Smooth muscle cell (in vitro differentiated cells): ENCODE data around the gene DPEP1. TPM values are rescaled to one million over a fixed set of nuclear protein-coding genes. Genes with fewer than 3 reads are reported as not detected.

ENCODE experiments used
- DNase-seq: peaks from one replicate; lab custom pipeline; 2025; ENCODE audit not compliant: unreplicated experiment; lab: John Stamatoyannopoulos, UW
- H2AFZ ChIP-seq: fragments of 200-600 bp; sonication (generic); 2 replicates; pipeline ENCODE4 v1.6.0; 2016; ENCODE audit warnings: antibody characterized with exemption, low read depth, mild to moderate bottlenecking
- H3F3A ChIP-seq: fragments of 200-600 bp; sonication (generic); 2 replicates; pipeline ENCODE4 v1.6.0; 2017; ENCODE audit warnings: antibody characterized with exemption, low read depth
- H3K27ac ChIP-seq: fragments of 200-600 bp; sonication (generic); 2 replicates; pipeline ENCODE4 v1.5.1; 2016; ENCODE audit warnings: low read depth, mild to moderate bottlenecking
- H3K27me3 ChIP-seq: fragments of 200-600 bp; sonication (generic); 2 replicates; pipeline ENCODE4 v1.6.1; 2016; ENCODE audit warnings: low read depth, mild to moderate bottlenecking
- H3K36me3 ChIP-seq: fragments of 200-600 bp; sonication (generic); 2 replicates; pipeline ENCODE4 v1.5.1; 2016; ENCODE audit warnings: low read depth
- H3K4me1 ChIP-seq: fragments of 200-600 bp; sonication (generic); 2 replicates; pipeline ENCODE4 v1.5.1; 2016; ENCODE audit warnings: low read depth
- H3K4me2 ChIP-seq: fragments of 200-600 bp; sonication (generic); 2 replicates; pipeline ENCODE4 v1.6.0; 2016; ENCODE audit warnings: mild to moderate bottlenecking
- H3K4me3 ChIP-seq: fragments of 200-600 bp; sonication (generic); 2 replicates; pipeline ENCODE4 v1.5.1; 2016; ENCODE audit warnings: mild to moderate bottlenecking
- H3K79me2 ChIP-seq: fragments of 200-600 bp; sonication (generic); 2 replicates; pipeline ENCODE4 v1.6.0; 2016; ENCODE audit warnings: low read depth, mild to moderate bottlenecking
- H3K9ac ChIP-seq: fragments of 200-600 bp; sonication (generic); 2 replicates; pipeline ENCODE4 v1.6.0; 2016; ENCODE audit warnings: low read depth
- H3K9me3 ChIP-seq: fragments of 200-600 bp; sonication (generic); replicated peaks from 2 replicates; pipeline ENCODE4 v1.5.1; 2016; ENCODE audit warnings: low read depth
- H4K20me1 ChIP-seq: fragments of 200-600 bp; sonication (generic); 2 replicates; pipeline ENCODE4 v1.6.0; 2016; ENCODE audit warnings: low read depth
- CTCF ChIP-seq: fragments of 200-600 bp; sonication (generic); IDR thresholded peaks from 2 replicates; pipeline ENCODE4 v1.5.1; 2017; ENCODE audit warnings: borderline replicate concordance, mild to moderate bottlenecking, antibody characterized with exemption; ENCODE audit not compliant: insufficient read depth, poor library complexity, severe bottlenecking
- WGBS: methylation state at CpG from one replicate; pipeline ENCODE4 v1.1.7; 2016; ENCODE audit warnings: low lambda C conversion rate; 5-methylcytosine and 5-hydroxymethylcytosine counted together
- polyA plus RNA-seq: library from polyadenylated mRNA; unstranded; fragments of >200 nt; fragmentation: Nextera tagmentation; extraction: Ambion mirVana; gene quantifications from 2 replicates; pipeline ENCODE4 v1.2.1, GENCODE V29; 2016
- total RNA-seq: library from RNA; depleted of rRNA; stranded (reverse); fragments of >200 nt; gene quantifications from 2 replicates; pipeline ENCODE4 v1.2.3, GENCODE V29; 2014

Gene DPEP1
- total and polyA plus RNA-seq, 2 experiments from 2014 or later: not detected

DNA sequence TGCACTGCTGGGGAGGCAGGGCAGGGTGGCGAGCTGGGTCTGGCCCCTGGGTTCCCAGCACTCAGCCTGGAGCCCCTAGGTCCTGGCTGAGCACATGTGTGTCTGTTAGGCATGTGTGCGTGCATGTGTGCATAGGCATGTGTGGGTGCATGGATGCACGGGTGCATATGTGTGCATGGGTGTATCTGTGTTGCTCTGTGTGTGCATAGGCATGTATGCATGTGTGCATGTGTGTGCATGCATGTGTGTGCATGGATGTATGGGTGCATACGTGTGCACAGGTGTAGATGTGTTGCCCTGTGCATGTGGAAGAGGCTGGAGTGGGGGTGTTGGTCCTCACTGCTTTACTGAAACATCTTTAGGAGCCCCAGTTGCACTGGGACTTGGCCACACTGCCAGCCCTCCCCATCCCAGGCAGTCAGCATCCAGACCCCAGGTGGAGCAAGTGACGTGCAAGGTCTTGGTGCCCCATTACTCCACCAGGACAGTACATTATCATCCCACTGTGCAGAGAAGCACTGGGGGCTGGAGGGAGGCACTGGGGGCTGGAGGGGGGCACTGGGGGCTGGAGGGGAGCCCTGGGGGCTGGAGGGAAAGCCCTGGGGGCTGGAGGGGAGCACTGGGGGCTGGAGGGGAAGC is 10.4 kb upstream of the DPEP1 start:
- WGBS: 70% methylated on average over 5 of the region's 5 CpGs
- no peaks in the 10 kb centered on the region for H3K79me2 ChIP-seq
- H3K4me1 ChIP-seq: peaks cover 8% of the 10 kb centered on the region
- no peak overlapping the region for H3K4me3 ChIP-seq
- peak overlapping the region; percentile 65 for H3K27ac ChIP-seq
- H3K9ac ChIP-seq: no peak overlapping the region
- peak overlapping the region; percentile 68 for H3K4me2 ChIP-seq
- H4K20me1 ChIP-seq: no peaks in the 10 kb centered on the region
- no peaks in the 10 kb centered on the region for H3K27me3 ChIP-seq
- H3F3A ChIP-seq: peaks cover 4% of the 10 kb centered on the region
- TF ChIP-seq CTCF: no peak
- no peak for DNase-seq
- H3K9me3 ChIP-seq: no peaks in the 10 kb centered on the region
- no peak overlapping the region for H2AFZ ChIP-seq
- H3K36me3 ChIP-seq: no peaks in the 10 kb centered on the region

DNA sequence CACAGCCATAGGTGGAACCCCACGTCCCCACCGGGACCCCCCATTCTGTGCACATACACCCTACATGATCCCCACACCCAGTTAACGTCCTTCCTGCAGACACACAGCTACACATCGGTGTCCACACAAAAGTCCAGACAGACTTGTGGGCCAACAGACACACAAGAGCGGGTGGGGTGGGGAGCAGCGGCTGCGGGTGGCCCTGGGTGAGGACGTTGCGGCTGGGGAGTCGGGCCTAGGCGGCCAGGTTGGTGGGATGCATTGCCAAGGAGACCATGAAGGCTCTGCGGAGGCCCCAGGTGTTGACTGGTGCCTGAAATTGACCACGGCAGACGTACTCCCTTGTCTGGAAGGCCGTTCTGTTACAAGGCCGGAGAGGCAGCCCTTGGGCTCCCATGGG is 8.7 kb upstream of the DPEP1 start:
- Histone ChIP-seq H3K4me3 (no peak overlapping the region), H2AFZ (no peak overlapping the region), H4K20me1 (no peaks in the 10 kb centered on the region), H3K9ac (no peak overlapping the region), H3K9me3 (no peaks in the 10 kb centered on the region), H3K4me2 (no peak overlapping the region), H3K27ac (no peak overlapping the region), H3F3A (peaks cover 4% of the 10 kb centered on the region), H3K36me3 (no peaks in the 10 kb centered on the region), H3K27me3 (no peaks in the 10 kb centered on the region), H3K79me2 (no peaks in the 10 kb centered on the region), H3K4me1 (peaks cover 8% of the 10 kb centered on the region)
- DNase-seq: no peak
- TF ChIP-seq CTCF: no peak
- WGBS: 95% methylated on average over 15 of the region's 16 CpGs

DNA sequence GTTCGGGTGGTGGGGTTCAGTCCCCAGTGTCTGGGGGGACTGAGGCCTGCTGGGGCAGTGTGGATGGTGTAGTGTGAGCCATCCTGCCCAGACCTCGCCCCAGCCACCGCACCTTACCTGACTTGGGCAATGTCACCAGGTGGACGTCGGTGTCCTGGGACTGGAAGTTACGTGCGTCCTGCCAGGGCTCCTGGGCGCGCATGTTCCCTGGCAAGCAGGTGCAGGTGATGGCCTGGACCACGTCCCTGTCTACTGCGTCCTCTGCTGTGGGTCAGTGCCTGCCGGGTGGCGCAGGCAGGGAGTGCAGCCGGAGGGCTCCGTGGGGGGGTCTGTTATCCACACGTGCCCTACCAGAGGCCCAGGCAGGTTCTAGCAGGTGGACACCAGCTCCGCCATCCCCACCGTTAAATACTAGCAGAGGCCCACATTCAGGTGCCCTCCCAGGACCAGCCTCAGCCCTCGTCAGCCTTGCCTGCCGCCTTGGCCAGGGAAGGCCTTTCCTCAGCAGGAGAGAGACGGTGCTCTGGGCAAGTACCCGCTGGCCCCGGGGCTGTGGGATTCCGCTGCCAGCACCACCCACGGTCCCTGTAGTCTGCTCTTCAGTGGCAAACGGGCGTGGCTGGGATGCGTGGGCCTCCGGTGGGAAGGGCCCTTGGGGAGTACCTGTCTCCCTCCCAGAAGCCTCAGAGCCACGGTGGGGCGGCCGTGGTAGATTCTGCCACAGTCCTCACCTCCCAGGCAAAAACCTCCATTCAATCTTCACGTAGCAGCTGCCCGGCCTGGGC is 8.1 kb upstream of the DPEP1 start:
- Histone ChIP-seq H2AFZ (no peak overlapping the region), H3K4me3 (no peak overlapping the region), H3K36me3 (no peaks in the 10 kb centered on the region), H3K27me3 (no peaks in the 10 kb centered on the region), H3K9me3 (no peaks in the 10 kb centered on the region), H3F3A (peaks cover 4% of the 10 kb centered on the region), H4K20me1 (no peaks in the 10 kb centered on the region), H3K27ac (no peak overlapping the region), H3K9ac (no peak overlapping the region), H3K4me2 (no peak overlapping the region), H3K4me1 (peaks cover 8% of the 10 kb centered on the region), H3K79me2 (no peaks in the 10 kb centered on the region)
- 95% methylated on average over 30 of the region's 34 CpGs for WGBS
- no peak for TF ChIP-seq CTCF
- DNase-seq: no peak

DNA sequence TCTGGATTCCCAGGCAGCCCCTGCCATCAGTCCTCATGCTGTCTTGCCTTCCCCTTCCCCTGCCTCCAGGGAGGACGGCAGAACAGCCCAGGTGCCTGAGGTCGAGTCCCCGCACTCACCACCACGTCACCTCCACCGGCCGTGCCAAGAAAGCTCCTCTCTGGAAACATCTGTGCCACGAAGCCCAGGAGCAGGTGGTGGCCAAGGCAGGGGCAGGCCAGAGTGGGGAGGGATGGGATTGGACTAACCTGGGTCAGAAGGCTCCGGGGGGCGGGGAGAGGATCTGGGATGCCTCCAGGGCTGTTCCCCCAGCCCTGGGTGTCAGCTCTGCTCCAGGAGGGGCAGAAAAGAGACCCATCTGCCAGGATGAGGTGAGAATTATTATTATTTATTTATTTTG is 7.4 kb upstream of the DPEP1 start:
- no peak overlapping the region for H3K27ac ChIP-seq
- no peaks in the 10 kb centered on the region for H3K36me3 ChIP-seq
- no peak overlapping the region for H3K4me2 ChIP-seq
- peaks cover 4% of the 10 kb centered on the region for H3F3A ChIP-seq
- no peak overlapping the region for H3K4me3 ChIP-seq
- no peaks in the 10 kb centered on the region for H3K27me3 ChIP-seq
- no peaks in the 10 kb centered on the region for H4K20me1 ChIP-seq
- 90% methylated on average over 9 of the region's 9 CpGs for WGBS
- no peak for DNase-seq
- no peak overlapping the region for H2AFZ ChIP-seq
- no peaks in the 10 kb centered on the region for H3K79me2 ChIP-seq
- TF ChIP-seq CTCF: no peak
- no peaks in the 10 kb centered on the region for H3K9me3 ChIP-seq
- peaks cover 8% of the 10 kb centered on the region for H3K4me1 ChIP-seq
- H3K9ac ChIP-seq: no peak overlapping the region
